PFSK-1 (cell line): ENCODE measurements around the gene SYTL1.

Experiments
- POLR2AphosphoS5 ChIP-seq: IDR thresholded peaks from 2 replicates; pipeline ENCODE4 v1.6.1; 2012; ENCODE audit warnings: low read depth, mild to moderate bottlenecking, control low read depth, low read length, moderate library complexity
- TAF1 ChIP-seq: IDR thresholded peaks from 2 replicates; pipeline ENCODE4 v1.6.1; 2012; ENCODE audit warnings: low read length, control low read depth, borderline replicate concordance; ENCODE audit not compliant: insufficient read depth

GRCh38 chr1:27332536-27333281, 9.1 kb upstream of the SYTL1 start:
- no peak for TF ChIP-seq TAF1
- no peak for TF ChIP-seq POLR2AphosphoS5
